HG02678 (cell line): ENCODE measurements around the gene MYH8.

Experiments used
- ATAC-seq: cut with Tn5 transposase; IDR thresholded peaks from one replicate; pipeline ENCODE4 v1.9.1; 2021; ENCODE audit warnings: mild to moderate bottlenecking, moderate library complexity; ENCODE audit not compliant: unreplicated experiment

Gene MYH8

GRCh38 chr17:10384175-10384574, 37.6 kb downstream of the MYH8 start:
- ATAC-seq = no peak

DNA sequence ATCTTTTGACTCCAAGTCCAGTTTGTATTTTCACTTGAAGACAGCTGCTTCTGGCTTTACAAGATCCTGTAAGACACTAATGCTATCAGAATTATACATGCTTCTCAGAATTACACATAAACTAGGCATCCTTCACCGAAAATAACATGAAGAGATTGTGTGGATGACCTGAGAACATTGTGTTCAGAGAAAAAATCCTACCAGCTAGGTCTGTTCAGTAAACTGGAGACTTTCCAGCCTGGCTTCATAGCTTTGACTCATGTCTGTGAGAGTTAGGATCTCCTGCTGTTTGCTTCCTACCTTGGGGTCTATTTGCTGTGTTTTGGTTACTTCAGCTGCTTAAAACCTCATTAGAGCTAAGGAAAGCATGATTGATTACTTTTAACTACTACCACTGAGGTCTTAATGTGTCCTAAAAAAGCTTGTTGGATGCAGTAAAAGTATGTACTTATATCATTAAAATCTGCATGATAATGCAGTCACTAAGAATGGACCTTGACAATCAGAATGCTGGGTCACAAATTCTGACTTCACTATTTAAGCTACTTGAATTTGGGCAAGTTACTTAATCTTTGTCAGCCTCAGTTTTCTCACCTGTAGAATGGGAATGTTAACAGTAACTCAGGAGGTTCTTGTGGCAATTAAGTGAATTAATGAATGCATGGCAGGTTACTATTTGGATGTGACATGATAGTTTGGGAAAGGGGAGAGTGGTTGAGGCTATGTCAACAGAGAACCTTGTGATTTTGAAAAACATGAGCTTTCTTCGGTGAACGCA, 40.9 kb downstream of the MYH8 start:
- no peak for ATAC-seq

- no peak for ATAC-seq
Observed at GRCh38 chr17:10372906-10373305, 48.8 kb downstream of the MYH8 start, which contains the start of gene MYH13. Gene MYH13 (minus strand): TSS chr17:10373006. CDS start chr17:10364530, 8,476 bp downstream.

GRCh38 chr17:10370016-10370608, 51.6 kb downstream of the MYH8 start:
- no peak for ATAC-seq

DNA sequence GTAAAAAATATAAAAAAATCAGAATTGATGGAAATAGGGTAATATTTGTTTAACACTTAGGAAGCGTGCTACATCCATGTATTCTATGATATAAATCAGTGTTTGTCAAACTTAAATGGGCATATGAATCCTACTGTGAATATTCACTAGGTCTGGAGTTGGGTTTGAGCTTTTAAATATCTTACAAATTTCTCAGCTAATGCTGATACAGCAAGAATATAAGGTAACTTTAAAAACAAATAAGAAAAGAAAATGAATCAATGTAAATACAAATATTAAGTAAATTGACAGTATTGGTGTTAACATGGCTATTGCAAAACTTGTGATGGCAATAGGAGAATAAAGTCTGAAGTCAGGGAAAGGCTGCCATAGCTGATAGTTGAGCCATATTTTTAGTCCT, 52.5 kb downstream of the MYH8 start:
- ATAC-seq = no peak

DNA sequence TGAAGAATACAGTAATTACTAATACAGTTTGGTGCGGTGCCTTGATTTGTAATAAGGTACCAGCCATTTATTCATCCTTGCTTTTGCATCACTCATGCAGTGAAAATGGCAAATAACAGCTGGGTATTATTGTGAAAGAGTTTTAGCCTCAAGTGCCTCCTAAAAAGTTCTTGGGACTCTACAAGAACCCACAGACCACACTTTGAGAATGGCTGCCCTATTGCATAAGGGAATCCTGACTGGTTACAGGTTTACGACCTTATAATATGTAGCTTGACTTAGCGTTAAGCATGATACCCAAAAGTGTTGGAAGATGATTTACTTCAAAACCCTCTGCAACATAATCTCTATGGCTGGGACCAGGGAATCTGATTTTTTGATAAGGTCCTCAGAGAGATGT, 53.2 kb downstream of the MYH8 start:
- no peak for ATAC-seq

DNA sequence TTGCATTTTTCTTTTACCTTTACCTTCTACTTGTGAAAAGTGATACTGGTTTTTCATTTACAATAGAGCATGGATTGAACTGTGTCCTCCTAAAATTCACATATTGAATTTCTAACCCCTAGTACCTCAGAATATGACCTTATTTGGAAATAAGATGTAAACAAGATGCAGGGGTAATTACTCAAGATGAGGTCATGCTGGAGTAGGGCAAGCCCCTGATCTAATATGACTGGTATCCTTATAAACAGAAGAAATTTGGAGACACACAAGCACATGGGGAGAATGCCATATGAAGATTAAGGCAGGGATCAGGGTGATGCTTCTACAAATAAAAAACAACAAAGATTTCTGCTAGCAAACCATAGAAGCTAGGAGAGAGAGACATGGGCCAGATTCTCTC, 61.2 kb downstream of the MYH8 start:
- ATAC-seq = no peak

DNA sequence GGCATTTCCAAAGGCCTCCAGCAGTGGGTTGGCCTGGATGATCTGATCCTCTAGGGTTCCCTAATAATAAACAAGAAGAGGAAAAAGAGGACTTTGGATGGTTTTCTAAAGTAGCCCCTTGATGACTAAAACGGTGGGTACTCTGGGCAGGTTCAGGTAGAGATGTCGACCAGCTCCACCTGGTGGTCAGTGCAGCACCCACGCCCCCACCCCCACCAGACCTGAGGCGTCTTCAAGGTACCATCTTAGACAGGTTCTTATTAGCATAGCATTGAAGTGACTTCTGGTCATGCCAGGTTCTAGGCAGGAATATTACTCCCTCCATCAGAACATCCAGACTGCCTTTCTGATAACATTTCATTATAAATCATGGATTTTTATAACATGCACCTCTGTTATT, 64.0 kb downstream of the MYH8 start:
- ATAC-seq = no peak

- ATAC-seq = no peak
Observed at GRCh38 chr17:10354651-10355050, 67.1 kb downstream of the MYH8 start.

DNA sequence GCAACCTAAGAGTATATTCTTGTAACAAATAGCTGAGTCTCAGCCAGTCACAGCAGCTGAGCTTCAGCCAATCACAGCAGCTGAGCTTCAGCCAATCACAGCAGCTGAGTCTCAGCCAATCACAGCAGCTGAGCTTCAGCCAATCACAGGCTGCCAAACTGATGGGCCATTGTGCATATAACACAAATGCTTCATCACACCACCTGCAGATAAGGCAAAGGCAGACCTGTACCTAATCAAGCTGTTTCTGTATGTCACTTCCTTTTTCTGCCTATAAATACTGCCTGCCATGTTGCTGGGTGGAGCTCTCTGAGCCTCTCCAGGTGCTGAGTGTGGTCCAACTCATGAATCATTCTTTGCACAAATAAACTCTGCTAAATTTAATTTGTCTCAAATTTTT, 68.9 kb downstream of the MYH8 start:
- ATAC-seq = no peak

DNA sequence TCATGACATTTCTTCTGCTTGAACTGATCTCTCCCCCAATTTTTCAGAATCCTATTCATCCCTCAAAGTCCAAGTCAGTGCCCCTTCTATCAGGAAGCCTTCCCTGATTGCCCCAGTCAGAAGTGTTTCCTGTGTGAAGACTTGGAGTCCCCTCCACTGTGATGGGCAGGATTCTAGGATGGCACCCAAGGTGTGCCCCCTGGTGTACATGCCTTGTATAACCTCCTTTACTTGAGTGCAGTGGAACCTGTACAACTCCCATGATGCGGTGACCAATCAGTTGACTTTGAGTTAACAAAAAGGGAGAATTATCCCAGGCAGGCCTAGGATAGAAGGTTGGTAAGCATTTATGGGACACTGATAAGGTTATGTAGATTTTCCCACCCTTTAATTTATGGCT, 72.3 kb downstream of the MYH8 start:
- ATAC-seq = no peak

DNA sequence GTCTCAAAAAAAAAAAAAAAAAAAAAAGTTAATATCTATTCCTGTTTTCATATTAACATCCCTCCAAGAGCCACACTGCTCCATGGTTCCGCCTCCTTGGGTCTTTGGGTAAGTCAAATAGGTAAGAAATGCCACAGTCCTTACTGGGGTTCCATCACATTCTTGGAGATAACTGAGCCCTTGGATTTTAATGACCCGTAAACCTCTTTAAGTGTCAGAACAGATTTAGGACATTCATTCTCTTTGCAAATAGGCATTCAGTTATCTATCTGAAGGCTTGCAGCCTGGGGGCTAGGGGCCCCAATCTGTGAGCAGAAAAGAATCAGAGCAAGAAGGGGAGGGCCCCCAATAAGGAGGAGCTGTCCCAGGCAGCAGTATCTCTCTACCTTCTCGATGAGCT, 76.9 kb downstream of the MYH8 start:
- no peak for ATAC-seq
